ENCODE measurements around the gene CBLIF. TPM values are rescaled to one million over a fixed set of nuclear protein-coding genes. Genes with fewer than 3 reads are reported as not detected.

The CBLIF gene
- total RNA-seq, 1 donor from 2014 or later = not detected

- DNase-seq (ENCODE audit: extremely low spot score in 2 of 2) = no peak
- Histone ChIP-seq H3K4me3 (no peak within 1 kb of the TSS), H3K27me3 (no peaks in the 10 kb centered on the region), H3K27ac (no peak within 1 kb of the TSS), H3K9me3 (no peaks in the 10 kb centered on the region), H3K4me1 (no peaks in the 10 kb centered on the region), H3K36me3 (no peaks in the 10 kb centered on the region)
- intact Hi-C loops (cut with DNase I) = no loop called here
- TF ChIP-seq, protein P1, sequence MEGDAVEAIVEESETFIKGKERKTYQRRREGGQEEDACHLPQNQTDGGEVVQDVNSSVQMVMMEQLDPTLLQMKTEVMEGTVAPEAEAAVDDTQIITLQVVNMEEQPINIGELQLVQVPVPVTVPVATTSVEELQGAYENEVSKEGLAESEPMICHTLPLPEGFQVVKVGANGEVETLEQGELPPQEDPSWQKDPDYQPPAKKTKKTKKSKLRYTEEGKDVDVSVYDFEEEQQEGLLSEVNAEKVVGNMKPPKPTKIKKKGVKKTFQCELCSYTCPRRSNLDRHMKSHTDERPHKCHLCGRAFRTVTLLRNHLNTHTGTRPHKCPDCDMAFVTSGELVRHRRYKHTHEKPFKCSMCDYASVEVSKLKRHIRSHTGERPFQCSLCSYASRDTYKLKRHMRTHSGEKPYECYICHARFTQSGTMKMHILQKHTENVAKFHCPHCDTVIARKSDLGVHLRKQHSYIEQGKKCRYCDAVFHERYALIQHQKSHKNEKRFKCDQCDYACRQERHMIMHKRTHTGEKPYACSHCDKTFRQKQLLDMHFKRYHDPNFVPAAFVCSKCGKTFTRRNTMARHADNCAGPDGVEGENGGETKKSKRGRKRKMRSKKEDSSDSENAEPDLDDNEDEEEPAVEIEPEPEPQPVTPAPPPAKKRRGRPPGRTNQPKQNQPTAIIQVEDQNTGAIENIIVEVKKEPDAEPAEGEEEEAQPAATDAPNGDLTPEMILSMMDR (IDR thresholded peaks at IDR 0.05) = no peak
- no peak for TF ChIP-seq POLR2AphosphoS5 (IDR thresholded peaks at IDR 0.05; ENCODE audit: insufficient read depth in 1 of 2, low read depth in 1 of 2)
- TF ChIP-seq POLR2A (IDR thresholded peaks at IDR 0.05) = no peak
Observed at GRCh38 chr11:59878575-59878974, 33.3 kb upstream of the CBLIF start, which contains the start of gene OOSP3. Gene OOSP3, plus strand, starts transcription at chr11:59878782. Its CDS starts 27 bp downstream, at chr11:59878809.

DNA sequence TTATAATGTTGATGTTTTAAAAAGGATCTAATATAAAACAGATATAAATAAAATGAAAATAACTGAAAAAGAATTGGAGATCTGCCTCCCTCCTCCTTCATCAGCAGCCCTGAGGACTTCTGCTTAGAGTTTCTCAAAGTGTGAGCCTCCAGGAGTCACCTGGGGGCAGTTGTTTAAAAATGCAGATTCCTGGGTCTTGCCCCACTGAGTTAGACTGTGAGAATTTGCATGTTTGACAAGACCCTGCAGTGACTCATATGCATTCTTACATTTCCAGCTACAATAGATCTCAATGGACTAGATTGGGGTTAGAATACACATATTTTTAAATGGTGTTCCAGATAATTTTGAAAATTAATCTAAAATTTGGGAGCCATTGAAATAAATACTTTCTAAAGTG is 32.5 kb upstream of the CBLIF start:
- no peak for DNase-seq (ENCODE audit: extremely low spot score in 2 of 2)
- H3K4me1 ChIP-seq = no peaks in the 10 kb centered on the region
- H3K27ac ChIP-seq = no peak overlapping the region
- intact Hi-C loops (cut with DNase I) = no loop called here
- no peaks in the 10 kb centered on the region for H3K36me3 ChIP-seq
- no peak overlapping the region for H3K4me3 ChIP-seq
- no peaks in the 10 kb centered on the region for H3K27me3 ChIP-seq
- TF ChIP-seq, protein P1 (IDR thresholded peaks at IDR 0.05) = no peak
- TF ChIP-seq POLR2A (IDR thresholded peaks at IDR 0.05) (no peak), POLR2AphosphoS5 (IDR thresholded peaks at IDR 0.05; ENCODE audit: insufficient read depth in 1 of 2, low read depth in 1 of 2) (no peak)
- no peaks in the 10 kb centered on the region for H3K9me3 ChIP-seq

DNA sequence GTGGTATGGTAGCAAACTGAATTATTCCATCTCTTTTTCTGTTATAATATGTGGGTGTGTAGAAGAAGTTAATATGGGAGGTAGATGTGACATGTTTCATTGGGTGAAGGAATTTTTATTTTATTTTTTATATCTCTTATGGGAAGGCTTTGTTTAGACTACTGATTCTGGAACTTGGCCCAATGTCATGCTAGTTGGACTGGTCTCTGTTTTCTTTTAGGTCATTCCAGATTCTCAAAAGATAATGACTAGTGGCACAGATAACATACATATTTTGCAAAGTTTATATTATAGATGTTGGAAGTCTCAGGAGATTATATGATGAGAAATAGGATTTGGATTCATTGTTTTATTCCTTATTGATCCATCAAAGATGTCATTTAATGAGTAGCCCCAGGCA is 32.0 kb upstream of the CBLIF start:
- H3K9me3 ChIP-seq = no peaks in the 10 kb centered on the region
- intact Hi-C loops (cut with DNase I) = no loop called here
- no peaks in the 10 kb centered on the region for H3K36me3 ChIP-seq
- DNase-seq (ENCODE audit: extremely low spot score in 2 of 2) = no peak
- H3K4me1 ChIP-seq = no peaks in the 10 kb centered on the region
- no peak overlapping the region for H3K27ac ChIP-seq
- TF ChIP-seq POLR2AphosphoS5 (IDR thresholded peaks at IDR 0.05; ENCODE audit: insufficient read depth in 1 of 2, low read depth in 1 of 2) (no peak), POLR2A (IDR thresholded peaks at IDR 0.05) (no peak)
- TF ChIP-seq, protein P1 (IDR thresholded peaks at IDR 0.05) = no peak
- H3K4me3 ChIP-seq = no peak overlapping the region
- no peaks in the 10 kb centered on the region for H3K27me3 ChIP-seq

- no peaks in the 10 kb centered on the region for H3K27me3 ChIP-seq
- H3K9me3 ChIP-seq = no peaks in the 10 kb centered on the region
- DNase-seq (ENCODE audit: extremely low spot score in 2 of 2) = no peak
- intact Hi-C loops (cut with DNase I) = no loop called here
- TF ChIP-seq POLR2A (IDR thresholded peaks at IDR 0.05) (no peak), POLR2AphosphoS5 (IDR thresholded peaks at IDR 0.05; ENCODE audit: insufficient read depth in 1 of 2, low read depth in 1 of 2) (no peak)
- TF ChIP-seq, protein P1 (IDR thresholded peaks at IDR 0.05) = no peak
- H3K4me1 ChIP-seq = no peaks in the 10 kb centered on the region
- no peak overlapping the region for H3K4me3 ChIP-seq
- H3K27ac ChIP-seq = no peak overlapping the region
- H3K36me3 ChIP-seq = no peaks in the 10 kb centered on the region
Observed at GRCh38 chr11:59875856-59876519, 30.7 kb upstream of the CBLIF start.

DNA sequence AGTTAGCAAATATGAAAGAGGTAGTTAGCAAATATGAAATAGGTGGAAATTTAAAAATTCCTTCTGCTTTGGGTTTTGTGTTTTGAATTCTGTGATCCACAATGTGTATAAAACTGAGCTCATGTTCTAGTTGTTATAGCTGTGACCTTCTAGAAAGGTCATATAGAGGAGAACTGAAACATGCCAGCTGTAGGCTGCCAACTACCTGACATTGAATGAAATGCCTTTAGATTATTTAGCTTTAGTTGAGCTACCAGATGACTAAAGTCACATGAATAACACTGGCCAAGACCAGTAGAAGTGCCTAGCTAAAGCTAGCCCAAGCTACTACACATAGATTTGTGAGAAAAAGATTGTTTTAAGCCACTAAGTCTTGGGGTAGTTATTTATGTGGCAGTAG is 26.8 kb upstream of the CBLIF start:
- Histone ChIP-seq H3K27ac (no peak overlapping the region), H3K4me1 (no peaks in the 10 kb centered on the region), H3K36me3 (no peaks in the 10 kb centered on the region), H3K27me3 (no peaks in the 10 kb centered on the region), H3K9me3 (no peaks in the 10 kb centered on the region), H3K4me3 (no peak overlapping the region)
- intact Hi-C loops (cut with DNase I) = no loop called here
- no peak for DNase-seq (ENCODE audit: extremely low spot score in 2 of 2)
- TF ChIP-seq POLR2AphosphoS5 (IDR thresholded peaks at IDR 0.05; ENCODE audit: insufficient read depth in 1 of 2, low read depth in 1 of 2) = no peak
- TF ChIP-seq POLR2A (IDR thresholded peaks at IDR 0.05) = no peak
- TF ChIP-seq, protein P1 (IDR thresholded peaks at IDR 0.05) = no peak
